Mononuclear cell (primary cell): ENCODE measurements around the gene SERTAD2. TPM values are rescaled to one million over a fixed set of nuclear protein-coding genes. Genes with fewer than 3 reads are reported as not detected.

Source experiments
- H3K27me3 ChIP-seq: 2 replicates; pipeline ENCODE4 v1.6.0; 2011; ENCODE audit warnings: low read length, control low read depth; ENCODE audit not compliant: insufficient read depth
- H3K4me1 ChIP-seq: 2 replicates; pipeline ENCODE4 v1.5.1; 2011; ENCODE audit warnings: mild to moderate bottlenecking, low read length, control low read depth; ENCODE audit not compliant: insufficient read depth
- H3K4me3 ChIP-seq: 2 replicates; pipeline ENCODE4 v1.5.1; 2011; ENCODE audit warnings: mild to moderate bottlenecking, low read length, moderate library complexity
- H3K9me3 ChIP-seq: 2 replicates; pipeline ENCODE4 v1.5.1; 2011; ENCODE audit warnings: low read depth, mild to moderate bottlenecking, control low read depth, low read length
- total RNA-seq: library from RNA; depleted of rRNA; stranded (reverse); fragments of >200 nt; gene quantifications from one replicate; pipeline ENCODE4 v1.2.3, GENCODE V29; 2012

SERTAD2 gene
- 45.4 TPM for total RNA-seq

- H3K4me3 ChIP-seq: peak within 1 kb of the TSS; percentile 82
- H3K27me3 ChIP-seq: no peaks in the 10 kb centered on the region
- H3K9me3 ChIP-seq: no peaks in the 10 kb centered on the region
- peaks cover 72% of the 10 kb centered on the region for H3K4me1 ChIP-seq
These were observed at the start of gene SERTAD2 for GRCh38 chr2:64653109-64654062. Gene SERTAD2, minus strand, starts transcription at chr2:64653913. Its CDS starts 17,042 bp downstream, at chr2:64636871.

DNA sequence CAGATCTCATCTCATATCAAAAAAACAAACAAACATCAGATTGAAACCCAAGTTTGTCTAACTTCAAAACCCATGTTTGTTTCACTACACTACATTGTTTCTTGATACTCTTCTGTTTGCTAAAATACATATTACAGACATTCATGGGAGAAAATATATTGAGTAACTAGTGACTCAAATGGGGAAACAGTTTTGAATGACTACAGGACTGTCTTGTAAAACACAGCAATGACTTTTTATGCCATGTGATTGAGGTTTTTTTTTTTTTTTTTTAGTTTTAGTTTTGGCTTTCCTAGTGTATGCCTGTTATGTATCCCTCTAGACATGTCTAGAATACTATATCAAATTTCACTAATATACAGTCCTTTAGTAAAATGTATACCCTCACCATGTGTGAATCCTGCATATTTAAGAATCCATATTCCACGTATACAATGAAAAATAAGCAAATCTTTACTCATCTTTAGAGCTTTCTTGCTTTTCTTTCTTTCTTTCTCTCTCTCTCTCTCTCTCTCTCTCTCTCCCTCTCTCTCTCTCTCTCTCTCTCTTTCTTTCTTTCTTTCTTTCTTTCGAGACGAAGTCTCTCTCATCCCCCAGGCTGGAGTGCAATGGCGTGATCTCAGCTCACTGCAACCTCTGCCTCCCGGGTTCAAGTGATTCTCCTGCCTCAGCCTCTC, 46.6 kb upstream of the SERTAD2 start:
- Histone ChIP-seq H3K4me3 (no peak overlapping the region), H3K4me1 (peaks cover 29% of the 10 kb centered on the region), H3K9me3 (no peaks in the 10 kb centered on the region), H3K27me3 (no peaks in the 10 kb centered on the region)

DNA sequence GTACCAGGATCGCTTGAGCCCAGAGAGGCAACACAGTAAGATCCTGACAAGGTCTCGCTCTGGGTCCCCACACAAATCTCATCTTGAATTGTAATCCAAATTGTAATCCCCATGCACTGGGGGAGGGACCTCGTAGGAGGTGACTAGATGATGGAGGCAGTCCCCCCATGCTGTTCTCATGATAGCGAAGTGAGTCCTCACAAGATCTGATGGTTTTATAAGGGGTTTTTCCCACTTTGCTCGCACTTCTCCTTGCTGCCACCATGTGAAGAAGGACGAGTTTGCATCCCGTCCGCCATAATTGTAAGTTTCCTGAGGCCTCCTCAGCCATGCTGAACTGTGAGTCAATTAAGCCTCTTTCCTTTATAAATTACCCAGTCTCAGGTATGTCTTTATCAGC, 46.0 kb upstream of the SERTAD2 start:
- H3K4me3 ChIP-seq: no peak overlapping the region
- peaks cover 29% of the 10 kb centered on the region for H3K4me1 ChIP-seq
- H3K27me3 ChIP-seq: no peaks in the 10 kb centered on the region
- no peaks in the 10 kb centered on the region for H3K9me3 ChIP-seq

GRCh38 chr2:64698668-64699444, 45.1 kb upstream of the SERTAD2 start:
- peaks cover 29% of the 10 kb centered on the region for H3K4me1 ChIP-seq
- H3K9me3 ChIP-seq: no peaks in the 10 kb centered on the region
- no peaks in the 10 kb centered on the region for H3K27me3 ChIP-seq
- no peak overlapping the region for H3K4me3 ChIP-seq

DNA sequence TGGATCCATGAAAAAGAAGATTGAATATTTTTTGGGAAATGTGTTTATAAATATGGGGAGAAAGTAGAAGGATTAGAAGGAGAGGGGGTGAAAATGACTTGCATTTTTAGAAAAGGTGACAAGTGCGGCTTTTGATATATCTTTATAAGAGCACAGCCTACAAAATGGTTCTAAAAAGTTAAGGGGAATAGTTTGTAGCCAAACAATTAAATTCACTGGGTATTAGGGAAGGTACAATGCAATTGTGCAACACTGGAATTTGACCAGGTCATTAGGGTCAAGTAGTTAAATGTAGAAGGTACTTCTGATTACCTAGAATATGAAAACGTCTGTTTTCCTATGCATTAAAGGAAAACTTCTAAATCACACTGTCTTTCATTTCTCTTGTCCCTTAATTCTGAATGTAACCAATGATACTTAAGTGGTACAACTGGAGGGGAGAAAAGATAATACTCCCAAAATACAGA, 44.5 kb upstream of the SERTAD2 start:
- Histone ChIP-seq H3K4me1 (peaks cover 29% of the 10 kb centered on the region), H3K9me3 (no peaks in the 10 kb centered on the region), H3K4me3 (no peak overlapping the region), H3K27me3 (no peaks in the 10 kb centered on the region)

DNA sequence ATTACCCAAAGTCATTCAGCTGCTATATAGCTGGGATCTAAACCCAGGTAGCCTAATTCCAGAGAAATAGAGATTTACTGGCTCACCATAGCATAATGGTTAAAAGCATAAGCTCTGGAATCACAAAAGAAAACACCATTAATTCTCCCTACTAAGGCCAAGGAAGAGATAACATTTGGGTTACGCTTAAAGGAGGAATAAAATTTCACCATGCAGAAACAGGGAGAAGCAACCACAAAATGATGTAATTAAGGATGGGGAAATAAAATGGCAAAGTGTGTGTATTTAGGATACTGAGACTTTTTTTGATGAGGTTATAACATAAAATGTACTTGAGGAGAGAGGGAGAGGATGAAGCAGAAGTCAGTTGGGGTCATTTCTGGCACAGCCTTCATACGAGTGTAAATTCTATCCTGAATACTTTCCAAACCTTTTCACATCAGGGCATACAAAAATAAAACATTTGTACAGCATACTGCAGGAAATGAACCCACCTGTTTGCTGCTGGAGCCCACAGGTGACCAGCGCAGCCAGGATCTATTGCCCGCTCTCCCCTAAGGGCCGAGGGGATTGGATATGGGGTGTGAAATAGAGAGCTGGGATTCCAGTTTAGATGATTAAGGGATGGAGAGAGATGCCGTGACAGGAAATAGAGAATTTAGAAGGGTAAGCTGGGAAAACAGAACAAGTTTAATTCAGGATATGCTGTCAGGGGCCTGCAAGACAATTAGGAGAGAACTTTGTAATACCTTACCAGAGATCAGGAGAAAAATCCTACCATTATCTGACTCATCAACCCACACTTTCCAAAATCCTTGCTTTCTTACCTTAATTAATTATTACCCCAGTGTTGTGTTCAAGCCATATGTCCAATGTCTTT, 43.8 kb upstream of the SERTAD2 start:
- no peaks in the 10 kb centered on the region for H3K9me3 ChIP-seq
- no peak overlapping the region for H3K4me3 ChIP-seq
- H3K27me3 ChIP-seq: no peaks in the 10 kb centered on the region
- peaks cover 29% of the 10 kb centered on the region for H3K4me1 ChIP-seq

GRCh38 chr2:64696636-64697035, 42.9 kb upstream of the SERTAD2 start:
- Histone ChIP-seq H3K9me3 (no peaks in the 10 kb centered on the region), H3K4me1 (peaks cover 29% of the 10 kb centered on the region), H3K27me3 (no peaks in the 10 kb centered on the region)

DNA sequence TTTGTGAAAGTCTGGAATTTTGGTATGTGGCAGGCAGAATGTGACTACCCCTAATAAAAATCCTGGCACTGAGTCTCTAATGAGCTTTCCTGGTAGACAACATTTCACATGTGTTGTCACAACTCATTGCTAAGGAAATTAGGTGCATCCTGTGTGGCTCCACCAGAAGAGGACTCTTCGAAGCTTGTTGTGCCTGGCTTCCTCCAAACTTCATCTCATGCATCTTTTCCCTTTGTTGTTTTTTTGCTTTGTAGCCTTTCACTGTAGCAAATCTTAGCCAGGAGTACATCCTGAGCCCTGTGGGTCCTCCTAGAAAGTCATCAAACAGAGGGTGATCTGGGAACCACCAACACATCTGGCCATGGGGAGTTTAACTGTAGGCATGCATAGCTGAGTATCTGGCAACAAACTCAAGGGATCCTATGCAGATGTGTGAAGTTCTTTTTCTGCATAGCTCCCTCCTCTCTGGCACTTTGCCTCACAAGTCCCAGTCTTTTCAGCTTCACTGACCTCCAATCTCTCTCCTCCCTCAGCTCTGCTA, 42.1 kb upstream of the SERTAD2 start:
- no peaks in the 10 kb centered on the region for H3K27me3 ChIP-seq
- peaks cover 29% of the 10 kb centered on the region for H3K4me1 ChIP-seq
- H3K4me3 ChIP-seq: no peak overlapping the region
- no peaks in the 10 kb centered on the region for H3K9me3 ChIP-seq

More at GRCh38 chr2:64696636-64697035, 42.9 kb upstream of the SERTAD2 start:
- H3K4me3 ChIP-seq: no peak overlapping the region

- no peak overlapping the region for H3K4me3 ChIP-seq
- H3K4me1 ChIP-seq: peaks cover 9% of the 10 kb centered on the region
- no peaks in the 10 kb centered on the region for H3K27me3 ChIP-seq
- H3K9me3 ChIP-seq: no peaks in the 10 kb centered on the region
These were observed 38.7 kb upstream of the SERTAD2 start for GRCh38 chr2:64692401-64692800.

DNA sequence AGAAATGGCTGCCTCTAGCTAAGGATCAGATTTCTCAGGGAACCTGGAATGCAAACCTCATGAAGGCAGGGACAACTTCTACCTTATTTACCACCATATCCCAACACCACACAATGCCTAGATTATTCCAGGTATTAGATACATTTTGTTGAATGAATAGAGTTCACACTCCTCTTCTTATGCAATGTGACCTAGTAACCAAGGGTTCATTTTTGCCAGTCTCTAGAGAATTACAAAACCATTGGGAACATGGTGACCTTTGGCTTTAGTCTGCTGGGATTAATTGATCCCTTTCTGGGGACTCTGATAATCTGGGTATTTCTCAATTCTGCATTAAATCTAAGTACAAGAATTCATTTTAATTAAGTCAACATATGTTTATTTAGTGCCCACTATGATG, 35.2 kb upstream of the SERTAD2 start:
- Histone ChIP-seq H3K27me3 (no peaks in the 10 kb centered on the region), H3K4me1 (peaks cover 7% of the 10 kb centered on the region), H3K4me3 (no peak overlapping the region), H3K9me3 (no peaks in the 10 kb centered on the region)

- H3K9me3 ChIP-seq: no peaks in the 10 kb centered on the region
- no peak overlapping the region for H3K4me3 ChIP-seq
- H3K27me3 ChIP-seq: no peaks in the 10 kb centered on the region
- H3K4me1 ChIP-seq: peaks cover 19% of the 10 kb centered on the region
These were observed 32.7 kb upstream of the SERTAD2 start for GRCh38 chr2:64686283-64686956.

GRCh38 chr2:64685430-64685829, 31.7 kb upstream of the SERTAD2 start:
- no peaks in the 10 kb centered on the region for H3K27me3 ChIP-seq
- no peak overlapping the region for H3K4me3 ChIP-seq
- no peaks in the 10 kb centered on the region for H3K9me3 ChIP-seq
- peaks cover 19% of the 10 kb centered on the region for H3K4me1 ChIP-seq

DNA sequence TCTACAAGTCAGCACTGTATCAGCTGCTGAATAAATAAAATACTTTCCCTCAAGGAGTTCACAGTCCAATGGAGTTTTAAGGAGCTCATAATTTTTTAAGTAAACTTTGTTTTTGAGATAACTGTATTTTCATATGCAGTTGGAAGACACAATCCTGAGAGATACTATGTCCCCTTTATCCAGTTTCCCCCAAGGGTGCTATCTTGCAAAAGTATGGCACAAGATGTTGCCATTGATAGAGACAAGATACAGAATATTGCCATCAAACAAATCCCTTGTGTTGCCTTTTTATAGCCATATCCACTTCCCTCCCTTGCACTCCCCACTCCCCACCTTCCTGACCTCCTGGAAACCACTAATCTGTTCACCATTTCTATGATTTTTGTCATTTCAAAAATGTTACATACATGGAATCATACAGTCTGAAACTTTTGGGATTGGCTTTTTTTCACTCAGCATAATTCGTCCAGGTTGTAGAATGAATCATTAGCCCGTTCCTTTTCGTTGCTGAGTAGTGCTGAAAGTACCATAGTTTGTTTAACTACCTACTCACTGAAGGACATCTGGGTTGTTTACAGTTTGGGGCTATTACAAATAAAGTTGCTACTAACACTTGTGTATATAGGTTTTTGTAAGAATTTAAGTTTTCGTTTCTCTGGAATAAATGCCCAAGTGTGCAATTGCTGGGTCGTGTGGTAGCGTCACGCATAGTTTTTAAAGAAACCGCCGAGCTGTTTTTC, 30.2 kb upstream of the SERTAD2 start:
- no peaks in the 10 kb centered on the region for H3K27me3 ChIP-seq
- peaks cover 29% of the 10 kb centered on the region for H3K4me1 ChIP-seq

More for the DNA sequence above, 30.2 kb upstream of the SERTAD2 start:
- H3K4me3 ChIP-seq: no peak overlapping the region
- H3K9me3 ChIP-seq: no peaks in the 10 kb centered on the region
